HL-60 (cell line): ENCODE results near the gene C1QTNF9.
"Not testable (repeated sequence)": the region's sequence is repeated elsewhere in the genome, so short reads cannot be mapped to it uniquely, and the experiment has no call there.

Source experiments
- DNase-seq, 2 experiments: peaks; one replicate each; pipeline ENCODE4 v3.0.0-alpha.2; 2010 to 2020; ENCODE audit warnings: low read depth in 1 of 2, low spot score in 1 of 2
- H3K27ac ChIP-seq: fragments of 250-450 bp; sonication (Bioruptor Pico); replicated peaks from 2 replicates; pipeline ENCODE4 v1.5.1; 2020; ENCODE audit warnings: mild to moderate bottlenecking, moderate library complexity
- H3K27me3 ChIP-seq: fragments of 250-450 bp; sonication (Bioruptor Pico); 2 replicates; pipeline ENCODE4 v1.5.1; 2021; ENCODE audit warnings: mild to moderate bottlenecking, moderate library complexity; ENCODE audit not compliant: insufficient read depth, poor library complexity, severe bottlenecking
- H3K4me3 ChIP-seq: replicated peaks from 2 replicates; pipeline ENCODE4 v1.5.1; 2011; ENCODE audit warnings: mild to moderate bottlenecking, control low read depth, low read length; ENCODE audit not compliant: insufficient read depth
- GABPA ChIP-seq: IDR thresholded peaks from 2 replicates; pipeline ENCODE4 v1.6.1; 2012; ENCODE audit warnings: low read depth
- POLR2AphosphoS5 ChIP-seq: IDR thresholded peaks from 2 replicates; pipeline ENCODE4 v1.6.1; 2012; ENCODE audit warnings: low read depth
- REST ChIP-seq: IDR thresholded peaks from 2 replicates; pipeline ENCODE4 v1.6.1; 2012; ENCODE audit warnings: low read depth; ENCODE audit not compliant: insufficient replicate concordance
- SPI1 ChIP-seq: IDR thresholded peaks from 2 replicates; pipeline ENCODE4 v1.6.1; 2012; ENCODE audit warnings: low read depth, mild to moderate bottlenecking, borderline replicate concordance
- TF ChIP-seq, protein P1 (sequence below): IDR thresholded peaks from one replicate; pipeline ENCODE4 v1.5.1; 2011; ENCODE audit warnings: low read length, control low read depth, inconsistent platforms; ENCODE audit not compliant: insufficient read depth

C1QTNF9 gene

GRCh38 chr13:24365191-24365590 is 55.8 kb downstream of the C1QTNF9 start:
- Histone ChIP-seq H3K27me3 (no peaks in the 10 kb centered on the region), H3K4me3 (no peak overlapping the region), H3K27ac (no peak overlapping the region)
- no peak for DNase-seq
- TF ChIP-seq GABPA (no peak), REST (no peak), POLR2AphosphoS5 (no peak), SPI1 (no peak)
- TF ChIP-seq, protein P1, sequence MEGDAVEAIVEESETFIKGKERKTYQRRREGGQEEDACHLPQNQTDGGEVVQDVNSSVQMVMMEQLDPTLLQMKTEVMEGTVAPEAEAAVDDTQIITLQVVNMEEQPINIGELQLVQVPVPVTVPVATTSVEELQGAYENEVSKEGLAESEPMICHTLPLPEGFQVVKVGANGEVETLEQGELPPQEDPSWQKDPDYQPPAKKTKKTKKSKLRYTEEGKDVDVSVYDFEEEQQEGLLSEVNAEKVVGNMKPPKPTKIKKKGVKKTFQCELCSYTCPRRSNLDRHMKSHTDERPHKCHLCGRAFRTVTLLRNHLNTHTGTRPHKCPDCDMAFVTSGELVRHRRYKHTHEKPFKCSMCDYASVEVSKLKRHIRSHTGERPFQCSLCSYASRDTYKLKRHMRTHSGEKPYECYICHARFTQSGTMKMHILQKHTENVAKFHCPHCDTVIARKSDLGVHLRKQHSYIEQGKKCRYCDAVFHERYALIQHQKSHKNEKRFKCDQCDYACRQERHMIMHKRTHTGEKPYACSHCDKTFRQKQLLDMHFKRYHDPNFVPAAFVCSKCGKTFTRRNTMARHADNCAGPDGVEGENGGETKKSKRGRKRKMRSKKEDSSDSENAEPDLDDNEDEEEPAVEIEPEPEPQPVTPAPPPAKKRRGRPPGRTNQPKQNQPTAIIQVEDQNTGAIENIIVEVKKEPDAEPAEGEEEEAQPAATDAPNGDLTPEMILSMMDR = no peak

DNA sequence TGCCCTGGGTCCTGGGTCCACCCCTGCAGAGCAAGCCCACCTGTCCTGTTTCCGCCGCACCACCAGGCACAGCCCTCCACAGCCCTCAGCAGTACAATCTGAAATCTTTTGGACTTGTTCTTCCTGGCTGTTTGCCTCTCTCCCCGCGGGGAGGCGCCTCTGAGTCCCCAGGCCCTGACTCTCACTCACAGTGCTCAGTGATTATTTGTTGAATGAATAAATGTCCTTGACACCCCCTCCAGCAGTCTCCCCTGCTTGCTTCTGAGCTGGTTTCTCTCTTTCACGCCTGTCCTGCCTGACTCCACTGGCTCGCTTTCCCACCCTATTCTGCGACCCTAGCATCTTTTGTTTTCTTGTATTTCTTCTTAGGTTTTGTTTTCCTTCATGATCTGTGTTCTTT is 56.9 kb downstream of the C1QTNF9 start:
- H3K27ac ChIP-seq, H3K27me3 ChIP-seq, H3K4me3 ChIP-seq, DNase-seq: not testable (repeated sequence)

DNA sequence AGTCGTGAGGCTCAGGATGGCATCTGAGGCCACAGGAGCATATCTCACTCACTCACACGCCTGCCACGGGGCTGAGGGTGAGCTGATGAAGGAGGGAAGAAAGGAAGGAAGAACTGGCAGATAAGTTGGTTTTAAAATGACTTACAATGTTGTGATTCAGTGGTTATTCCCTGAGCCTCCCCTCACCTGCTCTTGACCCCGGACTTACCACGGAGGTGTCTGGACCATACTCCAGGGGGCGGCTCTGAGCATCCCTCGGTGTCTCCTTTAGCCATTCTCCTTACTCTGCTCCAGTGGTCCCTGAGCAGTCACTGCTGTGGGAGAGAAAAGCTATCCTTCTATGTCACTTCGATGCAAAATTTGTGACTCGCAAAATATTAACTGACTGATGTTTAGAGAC is 61.9 kb downstream of the C1QTNF9 start:
- H3K27ac ChIP-seq, DNase-seq, H3K27me3 ChIP-seq, H3K4me3 ChIP-seq: not testable (repeated sequence)
